ENCODE measurements around the gene ADAMTSL4.

GRCh38 chr1:150557813-150558212 is 8.6 kb downstream of the ADAMTSL4 start:
- TF ChIP-seq CTCF (conservative IDR thresholded peaks at IDR 0.05 in 1 of 2, IDR thresholded peaks at IDR 0.05 in 1 of 2; ENCODE audit: extremely low read depth in 1 of 2, insufficient read depth in 1 of 2, low read depth in 1 of 2, low read length in 2 of 2), result no peak
- no peak for TF ChIP-seq EZH2 (IDR thresholded peaks at IDR 0.05; ENCODE audit: borderline replicate concordance, low read length)

Measured in mammary epithelial cell (primary cell).